Heart left ventricle (tissue), 13 donors: ENCODE measurements around the gene MTARC2.

Experiments used
- CTCF ChIP-seq, 12 donors: fragments of 200-600 bp; sonication (generic) in 4 of 12; IDR thresholded peaks; one replicate each; pipeline versions ENCODE4 v1.5.0 to v1.8.0; 2018 to 2022; ENCODE audit warnings: antibody characterized with exemption in 12 of 12, mild to moderate bottlenecking in 5 of 12
- POLR2A ChIP-seq, 2 donors: fragments of 450-650 bp; IDR thresholded peaks; one replicate each; pipeline ENCODE4 v1.6.1; 2017; ENCODE audit warnings: antibody characterized with exemption in 2 of 2, mild to moderate bottlenecking in 2 of 2, moderate library complexity in 2 of 2
- donor health status: ischemic (EF 13 %, LVEDD 7.1; RV severe dilation, severe dysfunction).
- donor health status: DM: no; HTN: yes; CAD: no.
- donor health status: DM: no; HTN: no; CAD: no.
- donor health status: ischemic (EF 25% LVEDD 6.9; RV normal size, moderate dysfunction).
- donor health status: ischemic (EF 25% LVEDD 5.7; RV mildly dilated, moderate dysfunction).
- donor health status: ischemic (EF 35%, LVEDD 5.7; RV mildly dilated, moderate dysfunction).
- donor health status: nonischemic (EF 11% LVEDD 7.7; RV severe dilation, severe dysfunction).
- donor health status: DM: yes; HTN: yes; CAD: no.
- donor health status: PGD.
- donor health status: ischemic (EF 29% LVEDD 5.4; RV normal size, mild dysfunction).
- donor health status: nonischemic (EF 23%, LVEDD 6.1; RV moderate dilation, normal function).

GRCh38 chr1:220783453-220783852 is 35.3 kb downstream of the MTARC2 start:
- TF ChIP-seq CTCF (IDR thresholded peaks at IDR 0.05) (no peak), POLR2A (IDR thresholded peaks at IDR 0.05) (no peak)
